ENCODE data around the gene SEC14L5.

DNA sequence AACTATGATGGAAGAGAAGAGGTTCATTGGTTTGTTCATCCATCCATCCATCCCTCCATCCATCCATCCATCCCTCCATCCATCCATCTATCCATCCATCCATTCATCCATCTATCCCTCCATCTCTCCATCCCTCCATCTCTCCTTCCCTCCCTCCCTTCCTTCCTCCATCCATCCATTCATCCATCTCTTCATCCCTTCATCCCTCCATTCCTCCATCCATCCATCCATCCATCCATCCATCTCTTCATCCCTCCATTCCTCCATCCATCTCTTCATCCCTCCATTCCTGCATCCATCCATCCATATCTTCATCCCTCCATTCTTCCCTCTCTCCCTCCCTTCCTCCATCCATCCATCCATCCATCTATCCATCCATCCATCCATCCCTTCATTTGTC lies 11.2 kb upstream of the SEC14L5 start:
- no peak for TF ChIP-seq CTCF (conservative IDR thresholded peaks at IDR 0.05; ENCODE audit: low read depth, low read length)
- TF ChIP-seq EZH2 (IDR thresholded peaks at IDR 0.05; ENCODE audit: low read length, unreplicated experiment), result no peak
- no peak for TF ChIP-seq EZH2phosphoT487 (IDR thresholded peaks at IDR 0.05; ENCODE audit: borderline replicate concordance, low read length)

All from PC-3 (cell line).